Measurements from ENCODE around the gene GDF15.

Gene GDF15

GRCh38 chr19:18418483-18419194 is 32.7 kb downstream of the GDF15 start (continued):
- no peak; the same call in 1 of the 2 replicates for TF ChIP-seq ZNF10 (tag by site-specific recombination; IDR thresholded peaks at IDR 0.05)
- TF ChIP-seq ZNF747 (tag by site-specific recombination; IDR thresholded peaks at IDR 0.05): no peak
- peak; percentile 91 for TF ChIP-seq GLIS2 (tag by site-specific recombination; IDR thresholded peaks at IDR 0.05)
- TF ChIP-seq ZNF600 (tag by site-specific recombination; IDR thresholded peaks at IDR 0.05): peak; percentile 87
- TF ChIP-seq ZNF785 (tag by site-specific recombination; IDR thresholded peaks at IDR 0.05): peak; percentile 51; the same call in 1 of the 2 replicates
- no peak for TF ChIP-seq ZNF76 (tag by site-specific recombination; IDR thresholded peaks at IDR 0.05; ENCODE audit: borderline replicate concordance, low read depth)
- TF ChIP-seq BCL6B (tag by site-specific recombination; IDR thresholded peaks at IDR 0.05): no peak
- TF ChIP-seq, protein P1, sequence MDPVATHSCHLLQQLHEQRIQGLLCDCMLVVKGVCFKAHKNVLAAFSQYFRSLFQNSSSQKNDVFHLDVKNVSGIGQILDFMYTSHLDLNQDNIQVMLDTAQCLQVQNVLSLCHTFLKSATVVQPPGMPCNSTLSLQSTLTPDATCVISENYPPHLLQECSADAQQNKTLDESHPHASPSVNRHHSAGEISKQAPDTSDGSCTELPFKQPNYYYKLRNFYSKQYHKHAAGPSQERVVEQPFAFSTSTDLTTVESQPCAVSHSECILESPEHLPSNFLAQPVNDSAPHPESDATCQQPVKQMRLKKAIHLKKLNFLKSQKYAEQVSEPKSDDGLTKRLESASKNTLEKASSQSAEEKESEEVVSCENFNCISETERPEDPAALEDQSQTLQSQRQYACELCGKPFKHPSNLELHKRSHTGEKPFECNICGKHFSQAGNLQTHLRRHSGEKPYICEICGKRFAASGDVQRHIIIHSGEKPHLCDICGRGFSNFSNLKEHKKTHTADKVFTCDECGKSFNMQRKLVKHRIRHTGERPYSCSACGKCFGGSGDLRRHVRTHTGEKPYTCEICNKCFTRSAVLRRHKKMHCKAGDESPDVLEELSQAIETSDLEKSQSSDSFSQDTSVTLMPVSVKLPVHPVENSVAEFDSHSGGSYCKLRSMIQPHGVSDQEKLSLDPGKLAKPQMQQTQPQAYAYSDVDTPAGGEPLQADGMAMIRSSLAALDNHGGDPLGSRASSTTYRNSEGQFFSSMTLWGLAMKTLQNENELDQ (tag by site-specific recombination; IDR thresholded peaks at IDR 0.05; ENCODE audit: low read depth): no peak
- TF ChIP-seq ZBTB11 (tag by site-specific recombination; conservative IDR thresholded peaks at IDR 0.05; ENCODE audit: low read depth): no peak
- no peak for TF ChIP-seq ZNF707 (tag by site-specific recombination; IDR thresholded peaks at IDR 0.05)
- no peak for TF ChIP-seq ZNF776 (tag by site-specific recombination; IDR thresholded peaks at IDR 0.05; ENCODE audit: borderline replicate concordance)
- TF ChIP-seq KLF9 (tag by site-specific recombination; IDR thresholded peaks at IDR 0.05; ENCODE audit: low read depth): peak; percentile 73
- TF ChIP-seq ZNF404 (tag by site-specific recombination; IDR thresholded peaks at IDR 0.05): no peak
- peak; percentile 60 for TF ChIP-seq ZNF629 (tag by site-specific recombination; IDR thresholded peaks at IDR 0.05)
- TF ChIP-seq ZNF510 (tag by site-specific recombination; IDR thresholded peaks at IDR 0.05; ENCODE audit: insufficient replicate concordance): no peak

DNA sequence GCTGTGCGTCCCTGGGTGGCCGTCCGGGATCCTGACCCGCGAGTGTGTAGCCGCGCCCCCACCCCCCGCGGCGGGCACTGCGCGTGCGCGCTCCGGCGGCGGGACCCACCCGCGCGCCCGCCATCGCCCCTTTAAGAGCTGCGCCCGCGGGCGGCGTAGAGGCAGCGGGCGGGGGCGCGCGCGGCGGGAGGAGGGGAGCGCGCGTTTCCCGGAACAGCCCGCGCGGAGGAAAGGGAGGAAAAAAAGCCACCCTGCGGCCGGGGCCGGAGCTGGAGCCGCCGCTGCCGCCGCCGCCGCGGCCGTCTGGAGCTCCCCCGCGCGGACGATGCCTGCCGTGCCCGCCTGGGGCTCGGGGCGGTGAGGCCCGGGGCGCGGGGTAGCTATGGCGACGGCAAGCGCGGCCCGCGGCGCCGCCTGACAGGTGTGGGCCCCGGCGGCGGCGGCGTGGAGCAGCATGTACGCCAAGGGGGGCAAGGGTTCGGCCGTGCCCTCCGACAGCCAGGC is 33.3 kb downstream of the GDF15 start, which contains the start of gene SSBP4:
Gene SSBP4 (plus strand): TSS at position 204 of the 504 bp plus-strand sequence. CDS start 251 bp downstream, at position 455.
- H3K36me3 ChIP-seq (ENCODE audit: control insufficient read depth in 2 of 2, insufficient read depth in 1 of 2, low read length in 2 of 2): no peaks in the 10 kb centered on the region
- POLR2A ChIA-PET: interaction anchor here (0.5 to 4.2 kb wide), 7 partner anchors 10 to 413 kb away, joined by 3 to 75 read pairs (median 4); partner anchors contain the start of genes JUND and UPF1
- peak within 1 kb of the TSS; percentile 63; the same call in 1 of the 2 replicates for H3K27ac ChIP-seq (ENCODE audit: extremely low read depth, low read depth, low read length)
- H3K9me3 ChIP-seq (ENCODE audit: control insufficient read depth, insufficient read depth, low read depth, low read length): no peaks in the 10 kb centered on the region
- peaks cover 9% of the 10 kb centered on the region; the same call in 1 of the 2 replicates for H3K4me1 ChIP-seq (ENCODE audit: control insufficient read depth, insufficient read depth, low read length)
- CTCF ChIA-PET: interaction anchor here (0.6 to 4.5 kb wide), 13 partner anchors 10 to 223 kb away, joined by 3 to 32 read pairs (median 3); partner anchors contain the start of gene GDF15
- peak within 1 kb of the TSS; percentile 53 for H3K4me3 ChIP-seq (ENCODE audit: low read depth, low read length)
- no peak for TF ChIP-seq ZNF830 (tag by site-specific recombination; IDR thresholded peaks at IDR 0.05; ENCODE audit: low read depth)
- TF ChIP-seq ZNF311 (tag by site-specific recombination; IDR thresholded peaks at IDR 0.05; ENCODE audit: borderline replicate concordance): no peak
- no peak for TF ChIP-seq GLIS1 (tag by site-specific recombination; IDR thresholded peaks at IDR 0.05)
- peak; percentile 86 for TF ChIP-seq ZNF341 (tag by site-specific recombination; IDR thresholded peaks at IDR 0.05; ENCODE audit: low read depth)
- TF ChIP-seq ZSCAN16 (tag by site-specific recombination; IDR thresholded peaks at IDR 0.05): no peak
- no peak for TF ChIP-seq ZNF449 (tag by site-specific recombination; IDR thresholded peaks at IDR 0.05)
- TF ChIP-seq ZNF530 (tag by site-specific recombination; IDR thresholded peaks at IDR 0.05; ENCODE audit: low read depth): no peak
